GM12878 (cell line): Measurements from ENCODE around the gene NHS.

ENCODE experiments used
- CREM ChIP-seq: IDR thresholded peaks from 2 replicates; pipeline ENCODE4 v1.6.1; 2014; ENCODE audit warnings: antibody characterized with exemption, low read depth
- CTCF ChIP-seq, 3 experiments: IDR thresholded peaks in 2 of 3; conservative IDR thresholded peaks in 1 of 3; 2 replicates each; pipeline ENCODE4 v1.5.1; 2011; ENCODE audit warnings: low read depth in 3 of 3, low read length in 3 of 3, mild to moderate bottlenecking in 3 of 3, control low read depth in 2 of 3, moderate library complexity in 2 of 3, inconsistent platforms in 1 of 3, mixed read lengths in 1 of 3; ENCODE audit not compliant: control insufficient read depth in 2 of 3, insufficient read depth in 1 of 3; ENCODE audit errors: extremely low read depth in 1 of 3
- E4F1 ChIP-seq: fragments of 450-650 bp; IDR thresholded peaks from 2 replicates; pipeline ENCODE4 v1.6.1; 2018; ENCODE audit warnings: borderline replicate concordance, mild to moderate bottlenecking; ENCODE audit not compliant: partially characterized antibody
- EZH2 ChIP-seq: IDR thresholded peaks from 2 replicates; pipeline ENCODE4 v1.6.1; 2012; ENCODE audit warnings: low read depth, mild to moderate bottlenecking, control low read depth, inconsistent platforms, low read length, borderline replicate concordance; ENCODE audit not compliant: control insufficient read depth
- FOXK2 ChIP-seq: fragments of 450-650 bp; IDR thresholded peaks from 2 replicates; pipeline ENCODE4 v1.6.1; 2017; ENCODE audit warnings: mild to moderate bottlenecking, moderate library complexity
- NFIC ChIP-seq: IDR thresholded peaks from 2 replicates; pipeline ENCODE4 v1.6.1; 2012; ENCODE audit warnings: low read depth, mild to moderate bottlenecking, inconsistent platforms, low read length, moderate library complexity
- NR2C1 ChIP-seq: fragments of 450-650 bp; IDR thresholded peaks from 2 replicates; pipeline ENCODE4 v1.6.1; 2017; ENCODE audit warnings: antibody characterized with exemption, mild to moderate bottlenecking, moderate library complexity
- POLR2A ChIP-seq: IDR thresholded peaks from 2 replicates; pipeline ENCODE4 v1.6.1; 2011; ENCODE audit warnings: low read depth, mild to moderate bottlenecking, low read length
- POLR2AphosphoS5 ChIP-seq: IDR thresholded peaks from 2 replicates; pipeline ENCODE4 v1.6.1; 2011; ENCODE audit warnings: mild to moderate bottlenecking, low read length, inconsistent platforms
- RFX5 ChIP-seq: IDR thresholded peaks from 2 replicates; pipeline ENCODE4 v1.6.1; 2011; ENCODE audit warnings: low read depth, low read length, improper control_type of control experiment
- YBX1 ChIP-seq: fragments of 450-650 bp; IDR thresholded peaks from 2 replicates; pipeline ENCODE4 v1.6.1; 2016; ENCODE audit warnings: antibody characterized with exemption

GRCh38 chrX:17713288-17713687 lies 338.3 kb downstream of the NHS start:
- TF ChIP-seq POLR2AphosphoS5: no peak
- no peak for TF ChIP-seq CTCF (IDR thresholded peaks at IDR 0.05 in 2 of 3, conservative IDR thresholded peaks at IDR 0.05 in 1 of 3; ENCODE audit: control insufficient read depth in 2 of 3, extremely low read depth in 1 of 3, insufficient read depth in 1 of 3, low read depth in 3 of 3, low read length in 3 of 3)
- no peak for TF ChIP-seq CREM
- TF ChIP-seq EZH2: no peak
- no peak for TF ChIP-seq RFX5
- TF ChIP-seq POLR2A: no peak
- TF ChIP-seq NFIC: no peak
- TF ChIP-seq E4F1: no peak
- no peak for TF ChIP-seq NR2C1
- TF ChIP-seq FOXK2: no peak
- no peak for TF ChIP-seq YBX1
